Measurements from ENCODE around the gene DIDO1. TPM values are rescaled to one million over a fixed set of nuclear protein-coding genes. Genes with fewer than 3 reads are reported as not detected.

The DIDO1 gene
- total and polyA plus RNA-seq, 2 of the 13 experiments (the other 11 are each of a cell fraction or from before 2014, with no cell fraction given), result 75.0 to 75.1 TPM

GRCh38 chr20:62925420-62926228, 681 bp downstream of the DIDO1 start (continued):
- TF ChIP-seq ATF7-NPFF (CRISPR knock-in tag; IDR thresholded peaks at IDR 0.05; ENCODE audit: low read depth), result no peak
- TF ChIP-seq ELK4 (CRISPR knock-in tag; IDR thresholded peaks at IDR 0.05; ENCODE audit: borderline replicate concordance), result 0 out of 2 replicates have a peak, but pooled peaks have one; percentile 20
- no peak for TF ChIP-seq ZNF441 (CRISPR knock-in tag; IDR thresholded peaks at IDR 0.05; ENCODE audit: borderline replicate concordance)
- no peak for TF ChIP-seq ZNF777 (CRISPR knock-in tag; IDR thresholded peaks at IDR 0.05)
- TF ChIP-seq ZBTB1 (CRISPR knock-in tag; IDR thresholded peaks at IDR 0.05; ENCODE audit: borderline replicate concordance), result no peak
- no peak for TF ChIP-seq REXO4 (CRISPR knock-in tag; IDR thresholded peaks at IDR 0.05; ENCODE audit: borderline replicate concordance)
- TF ChIP-seq MTA1 (CRISPR knock-in tag; IDR thresholded peaks at IDR 0.05; ENCODE audit: borderline replicate concordance), result no peak; the same call in 1 of the 2 replicates
- TF ChIP-seq BHLHE40 (IDR thresholded peaks at IDR 0.05; ENCODE audit: low read length), result no peak
- no peak for TF ChIP-seq ISL2 (CRISPR knock-in tag; IDR thresholded peaks at IDR 0.05)
- no peak for TF ChIP-seq FOXK2 (IDR thresholded peaks at IDR 0.05)
- TF ChIP-seq, protein P1, sequence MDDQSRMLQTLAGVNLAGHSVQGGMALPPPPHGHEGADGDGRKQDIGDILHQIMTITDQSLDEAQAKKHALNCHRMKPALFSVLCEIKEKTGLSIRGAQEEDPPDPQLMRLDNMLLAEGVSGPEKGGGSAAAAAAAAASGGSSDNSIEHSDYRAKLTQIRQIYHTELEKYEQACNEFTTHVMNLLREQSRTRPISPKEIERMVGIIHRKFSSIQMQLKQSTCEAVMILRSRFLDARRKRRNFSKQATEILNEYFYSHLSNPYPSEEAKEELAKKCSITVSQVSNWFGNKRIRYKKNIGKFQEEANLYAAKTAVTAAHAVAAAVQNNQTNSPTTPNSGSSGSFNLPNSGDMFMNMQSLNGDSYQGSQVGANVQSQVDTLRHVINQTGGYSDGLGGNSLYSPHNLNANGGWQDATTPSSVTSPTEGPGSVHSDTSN (CRISPR knock-in tag; IDR thresholded peaks at IDR 0.05; ENCODE audit: borderline replicate concordance), result 0 out of 2 replicates have a peak, but pooled peaks have one; percentile 26
- TF ChIP-seq NR2F6 (IDR thresholded peaks at IDR 0.05), result no peak
- TF ChIP-seq NR2F6 (CRISPR knock-in tag; IDR thresholded peaks at IDR 0.05), result 0 out of 2 replicates have a peak, but pooled peaks have one; percentile 10
- no peak for TF ChIP-seq HDAC6 (IDR thresholded peaks at IDR 0.05; ENCODE audit: low read depth, low read length)
- TF ChIP-seq NFE2L1 (CRISPR knock-in tag; IDR thresholded peaks at IDR 0.05; ENCODE audit: borderline replicate concordance), result no peak
- no peak for TF ChIP-seq ZNF879 (CRISPR knock-in tag; IDR thresholded peaks at IDR 0.05)
- TF ChIP-seq, protein P2, sequence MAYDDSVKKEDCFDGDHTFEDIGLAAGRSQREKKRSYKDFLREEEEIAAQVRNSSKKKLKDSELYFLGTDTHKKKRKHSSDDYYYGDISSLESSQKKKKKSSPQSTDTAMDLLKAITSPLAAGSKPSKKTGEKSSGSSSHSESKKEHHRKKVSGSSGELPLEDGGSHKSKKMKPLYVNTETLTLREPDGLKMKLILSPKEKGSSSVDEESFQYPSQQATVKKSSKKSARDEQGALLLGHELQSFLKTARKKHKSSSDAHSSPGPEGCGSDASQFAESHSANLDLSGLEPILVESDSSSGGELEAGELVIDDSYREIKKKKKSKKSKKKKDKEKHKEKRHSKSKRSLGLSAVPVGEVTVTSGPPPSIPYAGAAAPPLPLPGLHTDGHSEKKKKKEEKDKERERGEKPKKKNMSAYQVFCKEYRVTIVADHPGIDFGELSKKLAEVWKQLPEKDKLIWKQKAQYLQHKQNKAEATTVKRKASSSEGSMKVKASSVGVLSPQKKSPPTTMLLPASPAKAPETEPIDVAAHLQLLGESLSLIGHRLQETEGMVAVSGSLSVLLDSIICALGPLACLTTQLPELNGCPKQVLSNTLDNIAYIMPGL (CRISPR knock-in tag; IDR thresholded peaks at IDR 0.05; ENCODE audit: borderline replicate concordance in 1 of 2, low read depth in 1 of 2), result peak in 1 of 2 experiments; percentile 69; a peak in 2 of 4 replicates
- peak; percentile 20; the same call in 1 of the 2 replicates for TF ChIP-seq TFDP2 (CRISPR knock-in tag; IDR thresholded peaks at IDR 0.05)
- no peak for TF ChIP-seq ZNF776 (CRISPR knock-in tag; IDR thresholded peaks at IDR 0.05)
- TF ChIP-seq HNF1B (CRISPR knock-in tag; IDR thresholded peaks at IDR 0.05), result no peak
- TF ChIP-seq SPEN (CRISPR knock-in tag; IDR thresholded peaks at IDR 0.05; ENCODE audit: low read depth), result no peak
- no peak for TF ChIP-seq ZNF557 (CRISPR knock-in tag; IDR thresholded peaks at IDR 0.05)

Data from HepG2 (cell line).